Keratinocyte (primary cell): ENCODE results near the gene ATP8A1. TPM values are rescaled to one million over a fixed set of nuclear protein-coding genes. Genes with fewer than 3 reads are reported as not detected.

Experiments used
- DNase-seq: peaks from one replicate; pipeline ENCODE4 v3.0.0-alpha.2; 2011; ENCODE audit warnings: low read depth, missing footprints, low spot score
- FAIRE-seq: peaks from 2 replicates; lab custom pipeline; 2011; peaks lifted over from hg19 to GRCh38; lab: Jason Lieb, UNC
- H2AFZ ChIP-seq: 2 replicates; pipeline ENCODE4 v1.6.0; 2012; ENCODE audit warnings: low read length, control low read depth, inconsistent platforms; ENCODE audit not compliant: control insufficient read depth
- H3K27ac ChIP-seq: 2 replicates; pipeline ENCODE4 v1.5.1; 2011; ENCODE audit warnings: low read length; ENCODE audit not compliant: control insufficient read depth, insufficient read depth
- H3K27me3 ChIP-seq: 3 replicates; pipeline ENCODE4 v1.6.0; 2011; ENCODE audit warnings: low read length; ENCODE audit not compliant: control insufficient read depth, insufficient read depth; ENCODE audit errors: extremely low read depth
- H3K36me3 ChIP-seq, 2 experiments: 2 replicates in 1 of 2; 3 replicates in 1 of 2; pipeline ENCODE4 v1.5.1; 2011; ENCODE audit warnings: low read length in 2 of 2, mild to moderate bottlenecking in 1 of 2; ENCODE audit not compliant: control insufficient read depth in 2 of 2, insufficient read depth in 2 of 2; ENCODE audit errors: extremely low read depth in 1 of 2
- H3K4me1 ChIP-seq: 3 replicates; pipeline ENCODE4 v1.5.1; 2011; ENCODE audit warnings: low read length; ENCODE audit not compliant: control insufficient read depth, insufficient read depth; ENCODE audit errors: extremely low read depth
- H3K4me2 ChIP-seq: 3 replicates; pipeline ENCODE4 v1.6.0; 2011; ENCODE audit warnings: low read depth, low read length; ENCODE audit not compliant: control insufficient read depth, insufficient read depth; ENCODE audit errors: extremely low read depth
- H3K4me3 ChIP-seq, 3 experiments: fragments of 200-600 bp in 1 of 3; sonication (generic) in 1 of 3; 2 replicates in 2 of 3; 3 replicates in 1 of 3; pipeline ENCODE4 v1.5.1; 2011 to 2016; ENCODE audit warnings: low read length in 3 of 3, mild to moderate bottlenecking in 3 of 3, control low read depth in 2 of 3, inconsistent platforms in 1 of 3, low read depth in 1 of 3, mixed read lengths in 1 of 3, mixed run types in 1 of 3, moderate library complexity in 1 of 3; ENCODE audit not compliant: control insufficient read depth in 2 of 3, insufficient read depth in 2 of 3; ENCODE audit errors: extremely low read depth in 1 of 3
- H3K79me2 ChIP-seq: 2 replicates; pipeline ENCODE4 v1.6.0; 2012; ENCODE audit warnings: low read length; ENCODE audit not compliant: control insufficient read depth, insufficient read depth
- H3K9ac ChIP-seq: 3 replicates; pipeline ENCODE4 v1.6.0; 2011; ENCODE audit warnings: low read length; ENCODE audit not compliant: control insufficient read depth, insufficient read depth; ENCODE audit errors: extremely low read depth
- H3K9me1 ChIP-seq: 3 replicates; pipeline ENCODE4 v1.6.0; 2011; ENCODE audit warnings: low read length; ENCODE audit not compliant: control insufficient read depth, insufficient read depth; ENCODE audit errors: extremely low read depth
- H3K9me3 ChIP-seq: 2 replicates; pipeline ENCODE4 v1.5.1; 2012; ENCODE audit warnings: low read depth, low read length; ENCODE audit not compliant: control insufficient read depth
- H4K20me1 ChIP-seq: 3 replicates; pipeline ENCODE4 v1.6.0; 2011; ENCODE audit warnings: low read length; ENCODE audit not compliant: control insufficient read depth, insufficient read depth; ENCODE audit errors: extremely low read depth
- CTCF ChIP-seq, 3 experiments: IDR thresholded peaks in 1 of 3; conservative IDR thresholded peaks in 1 of 3; optimal IDR thresholded peaks in 1 of 3; 2 replicates in 2 of 3; 3 replicates in 1 of 3; pipeline versions ENCODE3 to v1.5.1; 2011; ENCODE audit warnings: low read length in 3 of 3, mild to moderate bottlenecking in 3 of 3, moderate library complexity in 2 of 3, control low read depth in 1 of 3, inconsistent platforms in 1 of 3; ENCODE audit not compliant: insufficient read depth in 2 of 3; ENCODE audit errors: extremely low read depth in 1 of 3
- EZH2 ChIP-seq: IDR thresholded peaks from one replicate; pipeline ENCODE4 v1.6.1; 2012; ENCODE audit warnings: inconsistent platforms, mild to moderate bottlenecking, low read length, moderate library complexity
- dilution Hi-C: fragments of 300-500 bp; cut with MboI; formaldehyde crosslinking; loops from one replicate; pipeline ENCODE4 v1.7.0; 2020; ENCODE audit warnings: low sequenced_read_pairs; ENCODE audit not compliant: extremely low pct_ligation_motif_present
- polyA plus RNA-seq, 5 experiments: library from polyadenylated mRNA; depleted of rRNA in 3 of 5; stranded (reverse) in 3 of 5; stranded (forward) in 1 of 5; unstranded in 1 of 5; fragments of >200 nt; gene quantifications; 1 replicate in 1 of 5; 2 replicates in 3 of 5; 3 replicates in 1 of 5; pipeline versions ENCODE4 v1.2.1 to v1.2.3, GENCODE V29; 2011 to 2012; ENCODE audit warnings: missing spikeins in 2 of 5, low read depth in 1 of 5, low replicate concordance in 1 of 5

ATP8A1 gene
- polyA plus RNA-seq, 1 donor (not counting 4 experiments of a cell fraction or from before 2014, with no cell fraction given) = 0.20 TPM

DNA sequence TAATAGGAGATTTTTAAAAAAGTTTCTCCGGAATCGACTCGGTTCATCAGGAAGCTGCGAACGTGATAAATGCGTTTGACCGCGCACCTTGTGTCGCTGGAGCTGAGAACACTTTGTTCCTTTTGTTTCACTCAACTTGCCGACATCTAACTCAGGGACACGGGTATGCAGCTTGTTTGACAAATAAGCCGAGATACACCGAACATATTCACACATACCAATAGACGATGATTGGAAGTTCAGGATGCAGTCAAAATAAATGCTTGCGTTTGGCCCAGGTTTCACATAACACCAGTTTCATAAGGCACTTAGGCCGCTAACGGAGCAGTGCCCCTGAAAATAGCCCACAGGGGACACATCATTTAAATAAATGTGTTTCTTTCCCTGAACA lies 260.5 kb downstream of the ATP8A1 start:
- Histone ChIP-seq H4K20me1 (no peaks in the 10 kb centered on the region), H3K9ac (no peak overlapping the region), H3K27me3 (peaks cover 54% of the 10 kb centered on the region), H3K4me2 (no peak overlapping the region), H3K9me3 (no peaks in the 10 kb centered on the region), H3K4me1 (no peaks in the 10 kb centered on the region), H3K4me3 (no peak overlapping the region), H3K27ac (no peak overlapping the region), H3K79me2 (no peaks in the 10 kb centered on the region), H2AFZ (no peak overlapping the region), H3K9me1 (no peaks in the 10 kb centered on the region), H3K36me3 (no peaks in the 10 kb centered on the region)
- dilution Hi-C loops = no loop called here
- no peak for DNase-seq
- no peak for FAIRE-seq
- TF ChIP-seq EZH2 = peak; percentile 74
- no peak for TF ChIP-seq CTCF (optimal IDR thresholded peaks at IDR 0.05 in 1 of 3, IDR thresholded peaks at IDR 0.05 in 1 of 3, conservative IDR thresholded peaks at IDR 0.05 in 1 of 3; ENCODE audit: extremely low read depth in 1 of 3, insufficient read depth in 2 of 3, low read length in 3 of 3)

- H4K20me1 ChIP-seq = no peaks in the 10 kb centered on the region
- no peaks in the 10 kb centered on the region for H3K79me2 ChIP-seq
- no peak for DNase-seq
- no peaks in the 10 kb centered on the region for H3K4me1 ChIP-seq
- dilution Hi-C loops = no loop called here
- no peak overlapping the region for H2AFZ ChIP-seq
- H3K9me3 ChIP-seq = no peaks in the 10 kb centered on the region
- H3K9me1 ChIP-seq = no peaks in the 10 kb centered on the region
- no peak overlapping the region for H3K4me3 ChIP-seq
- TF ChIP-seq EZH2 (no peak), CTCF (optimal IDR thresholded peaks at IDR 0.05 in 1 of 3, IDR thresholded peaks at IDR 0.05 in 1 of 3, conservative IDR thresholded peaks at IDR 0.05 in 1 of 3; ENCODE audit: extremely low read depth in 1 of 3, insufficient read depth in 2 of 3, low read length in 3 of 3) (no peak)
- H3K4me2 ChIP-seq = no peak overlapping the region
- H3K27me3 ChIP-seq = peaks cover 48% of the 10 kb centered on the region
- H3K9ac ChIP-seq = no peak overlapping the region
- FAIRE-seq = no peak
- no peaks in the 10 kb centered on the region for H3K36me3 ChIP-seq
- no peak overlapping the region for H3K27ac ChIP-seq
Observed at GRCh38 chr4:42395595-42395994, 261.3 kb downstream of the ATP8A1 start.
